PC-9 (cell line): Measurements from ENCODE around the gene GLRX. TPM values are rescaled to one million over a fixed set of nuclear protein-coding genes. Genes with fewer than 3 reads are reported as not detected.

ENCODE experiments used
- BruUV-seq: library from RNA; stranded (reverse); fragments of 400-500 nt; replicated peaks from 2 replicates; lab custom pipeline; 2021; lab: Mats Ljungman, UMichigan
- CTCF ChIA-PET: fragments of 300-600 bp; sonication (Branson Sonifier 250); formaldehyde crosslinking; loops from one replicate; lab custom pipeline; 2022; ENCODE audit warnings: antibody characterized with exemption; lab: Charles Lee
- POLR2A ChIA-PET: fragments of 300-600 bp; sonication (Branson Sonifier 250); formaldehyde crosslinking; loops from one replicate; lab custom pipeline; 2022; ENCODE audit warnings: antibody characterized with exemption; ENCODE audit not compliant: unreplicated experiment; lab: Charles Lee
- DNase-seq, 2 experiments: peaks; one replicate each; pipeline versions ENCODE4 v3.0.0 to v3.0.0-alpha.2; 2015 to 2022; ENCODE audit warnings: mixed read lengths in 1 of 2
- H2AFZ ChIP-seq: fragments of 200-600 bp; sonication (generic); 2 replicates; pipeline ENCODE4 v1.8.1; 2017; ENCODE audit warnings: antibody characterized with exemption
- H3F3A ChIP-seq: fragments of 200-600 bp; sonication (generic); 2 replicates; pipeline ENCODE4 v1.8.1; 2017; ENCODE audit warnings: antibody characterized with exemption, mild to moderate bottlenecking, low read depth; ENCODE audit not compliant: insufficient read depth
- H3K27ac ChIP-seq: fragments of 200-600 bp; sonication (generic); 2 replicates; pipeline ENCODE4 v1.6.1; 2016; ENCODE audit warnings: mixed run types
- H3K27me3 ChIP-seq: fragments of 200-600 bp; sonication (generic); 2 replicates; pipeline ENCODE4 v1.6.1; 2016; ENCODE audit warnings: low read depth, mixed run types; ENCODE audit not compliant: insufficient read depth
- H3K36me3 ChIP-seq: fragments of 200-600 bp; sonication (generic); 2 replicates; pipeline ENCODE4 v1.6.1; 2016; ENCODE audit warnings: low read depth, mixed run types
- H3K4me1 ChIP-seq: fragments of 200-600 bp; sonication (generic); replicated peaks from 2 replicates; pipeline ENCODE4 v1.6.1; 2016; ENCODE audit warnings: mixed run types; ENCODE audit not compliant: insufficient read depth
- H3K4me2 ChIP-seq: fragments of 200-600 bp; sonication (generic); 2 replicates; pipeline ENCODE4 v1.6.1; 2017; ENCODE audit warnings: mixed run types
- H3K4me3 ChIP-seq: fragments of 200-600 bp; sonication (generic); 2 replicates; pipeline ENCODE4 v1.6.1; 2016; ENCODE audit warnings: mixed run types
- H3K79me2 ChIP-seq: fragments of 200-600 bp; sonication (generic); 2 replicates; pipeline ENCODE4 v1.6.1; 2017; ENCODE audit warnings: low read depth, mixed run types
- H3K9me2 ChIP-seq: fragments of 200-600 bp; sonication (generic); 2 replicates; pipeline ENCODE4 v1.8.1; 2017; ENCODE audit warnings: mild to moderate bottlenecking; ENCODE audit not compliant: insufficient read depth
- H3K9me3 ChIP-seq: fragments of 200-600 bp; sonication (generic); 2 replicates; pipeline ENCODE4 v1.8.1; 2016; ENCODE audit warnings: low read depth; ENCODE audit not compliant: insufficient read depth
- H4K20me1 ChIP-seq: fragments of 200-600 bp; sonication (generic); 2 replicates; pipeline ENCODE4 v1.8.1; 2017; ENCODE audit not compliant: insufficient read depth
- EZH2 ChIP-seq: fragments of 200-600 bp; sonication (generic); IDR thresholded peaks from 2 replicates; pipeline ENCODE4 v1.8.0; 2017; ENCODE audit warnings: antibody characterized with exemption, low read depth
- intact Hi-C: fragments of 100-400 bp; cut with micrococcal nuclease; formaldehyde crosslinking; loops from one replicate; pipeline ENCODE4 v1.10.0; 2022; ENCODE audit not compliant: unreplicated experiment
- total RNA-seq: library from RNA; stranded (reverse); gene quantifications from 2 replicates; pipeline ENCODE4 v1.2.3, GENCODE V29; 2021
- TF ChIP-seq, protein P1 (sequence below): fragments of 200-600 bp; sonication (generic); conservative IDR thresholded peaks from 2 replicates; pipeline ENCODE4 v1.6.1; 2017; ENCODE audit warnings: mixed run types, antibody characterized with exemption, mild to moderate bottlenecking, moderate library complexity

Gene GLRX
- total RNA-seq, 1 experiment from 2014 or later, result 25.5 TPM

DNA sequence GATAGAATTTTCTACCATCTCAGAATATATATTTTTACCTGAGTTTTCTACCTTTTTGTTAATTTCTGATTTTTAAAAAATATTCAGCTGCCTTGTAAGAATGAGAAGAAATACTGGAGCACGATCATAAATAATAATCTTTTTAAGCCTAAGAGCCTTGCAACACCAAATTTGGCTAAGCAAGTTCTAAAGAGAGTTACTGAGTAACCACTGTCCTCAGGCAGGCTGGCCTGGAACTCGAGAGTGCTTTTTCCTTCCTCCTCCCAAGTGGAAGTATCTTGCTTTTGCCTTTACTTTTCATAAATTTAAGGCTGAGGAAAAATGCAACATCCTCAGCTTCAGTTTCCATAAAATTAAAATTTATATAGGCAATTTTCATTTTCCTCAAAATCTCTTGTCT lies 21.0 kb downstream of the GLRX start:
- CTCF ChIA-PET, result no interaction called here
- H3K27ac ChIP-seq, result no peak overlapping the region
- H3K9me3 ChIP-seq, result no peaks in the 10 kb centered on the region; the same call in 1 of the 2 replicates
- POLR2A ChIA-PET, result no interaction called here
- H3K4me3 ChIP-seq, result no peak overlapping the region
- H3K27me3 ChIP-seq, result no peaks in the 10 kb centered on the region
- H3F3A ChIP-seq, result no peaks in the 10 kb centered on the region
- H2AFZ ChIP-seq, result no peak overlapping the region
- no peaks in the 10 kb centered on the region for H3K4me1 ChIP-seq
- no peaks in the 10 kb centered on the region for H3K36me3 ChIP-seq
- intact Hi-C loops, result no loop called here
- TF ChIP-seq, protein P1, sequence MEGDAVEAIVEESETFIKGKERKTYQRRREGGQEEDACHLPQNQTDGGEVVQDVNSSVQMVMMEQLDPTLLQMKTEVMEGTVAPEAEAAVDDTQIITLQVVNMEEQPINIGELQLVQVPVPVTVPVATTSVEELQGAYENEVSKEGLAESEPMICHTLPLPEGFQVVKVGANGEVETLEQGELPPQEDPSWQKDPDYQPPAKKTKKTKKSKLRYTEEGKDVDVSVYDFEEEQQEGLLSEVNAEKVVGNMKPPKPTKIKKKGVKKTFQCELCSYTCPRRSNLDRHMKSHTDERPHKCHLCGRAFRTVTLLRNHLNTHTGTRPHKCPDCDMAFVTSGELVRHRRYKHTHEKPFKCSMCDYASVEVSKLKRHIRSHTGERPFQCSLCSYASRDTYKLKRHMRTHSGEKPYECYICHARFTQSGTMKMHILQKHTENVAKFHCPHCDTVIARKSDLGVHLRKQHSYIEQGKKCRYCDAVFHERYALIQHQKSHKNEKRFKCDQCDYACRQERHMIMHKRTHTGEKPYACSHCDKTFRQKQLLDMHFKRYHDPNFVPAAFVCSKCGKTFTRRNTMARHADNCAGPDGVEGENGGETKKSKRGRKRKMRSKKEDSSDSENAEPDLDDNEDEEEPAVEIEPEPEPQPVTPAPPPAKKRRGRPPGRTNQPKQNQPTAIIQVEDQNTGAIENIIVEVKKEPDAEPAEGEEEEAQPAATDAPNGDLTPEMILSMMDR, result no peak
- no peak for TF ChIP-seq EZH2
- no peaks in the 10 kb centered on the region for H3K79me2 ChIP-seq
- no peaks in the 10 kb centered on the region for H3K9me2 ChIP-seq
- H3K4me2 ChIP-seq, result no peak overlapping the region
- no peaks in the 10 kb centered on the region for H4K20me1 ChIP-seq
- no TSS peak for BruUV-seq
- no peak for DNase-seq

DNA sequence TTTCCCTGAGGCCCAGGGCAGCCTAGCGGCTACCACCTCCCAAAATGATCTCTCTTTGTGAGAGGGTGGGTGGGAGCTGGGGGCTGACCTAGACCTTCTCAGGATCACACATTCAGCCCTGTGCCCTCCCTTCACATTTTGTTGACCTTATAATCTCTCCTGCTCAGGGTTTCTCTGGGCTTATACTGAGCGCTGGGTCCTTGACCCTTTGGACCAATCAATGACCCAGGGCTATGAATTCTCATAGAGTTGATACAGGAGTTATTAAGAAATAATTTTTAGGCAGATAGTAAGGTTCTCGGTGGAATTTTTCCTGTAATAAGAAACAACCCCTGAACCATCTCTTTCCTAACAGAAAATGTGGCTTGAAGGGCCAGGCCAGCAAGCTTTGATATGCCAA lies 22.0 kb downstream of the GLRX start:
- POLR2A ChIA-PET, result no interaction called here
- no peaks in the 10 kb centered on the region for H3K4me1 ChIP-seq
- intact Hi-C loops, result no loop called here
- CTCF ChIA-PET, result no interaction called here
- no peak for DNase-seq
- no peaks in the 10 kb centered on the region for H3K79me2 ChIP-seq
- no peak for TF ChIP-seq EZH2
- TF ChIP-seq, protein P1, result no peak
- H3K4me2 ChIP-seq, result no peak overlapping the region
- H3K27me3 ChIP-seq, result no peaks in the 10 kb centered on the region
- H2AFZ ChIP-seq, result no peak overlapping the region
- no peaks in the 10 kb centered on the region; the same call in 1 of the 2 replicates for H3K9me3 ChIP-seq
- no peaks in the 10 kb centered on the region for H4K20me1 ChIP-seq
- BruUV-seq, result no TSS peak
- H3K36me3 ChIP-seq, result 0 out of 2 replicates have a peak, but pooled peaks cover 5% of the 10 kb centered on the region
- no peak overlapping the region for H3K27ac ChIP-seq
- no peaks in the 10 kb centered on the region for H3K9me2 ChIP-seq
- no peak overlapping the region for H3K4me3 ChIP-seq
- no peaks in the 10 kb centered on the region for H3F3A ChIP-seq

DNA sequence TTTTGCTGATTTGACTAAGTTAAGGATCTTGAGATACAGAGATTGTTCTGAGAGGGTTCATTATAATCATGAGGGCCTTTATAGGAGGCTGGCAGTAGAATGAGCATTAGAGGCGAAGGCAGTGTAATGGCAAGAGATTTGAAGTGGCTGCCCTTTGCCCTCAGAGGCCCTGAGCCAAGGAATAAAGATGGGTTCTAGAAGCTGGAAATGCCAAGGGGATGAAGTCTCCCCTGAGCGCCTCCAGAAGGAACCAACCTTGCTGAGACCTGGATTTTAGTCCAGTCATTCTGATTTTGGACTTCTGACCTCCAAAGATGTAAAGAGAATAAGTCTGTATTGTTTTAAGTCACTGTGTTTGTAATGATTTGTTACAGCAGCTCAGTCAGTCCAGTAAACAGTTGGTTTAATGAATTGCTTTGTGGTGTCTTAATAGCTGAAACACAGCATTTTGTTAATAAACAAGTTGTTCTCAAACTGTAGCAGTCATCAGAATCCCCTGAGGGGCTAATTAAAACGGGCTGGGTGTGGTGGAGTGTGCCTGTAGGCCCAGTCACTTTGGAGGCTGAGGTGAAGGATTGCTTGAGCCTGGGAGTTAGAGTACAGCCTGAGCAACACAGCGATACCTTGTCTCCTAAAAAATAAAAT lies 23.2 kb downstream of the GLRX start:
- Histone ChIP-seq H3K4me1 (no peaks in the 10 kb centered on the region), H3K9me3 (no peaks in the 10 kb centered on the region; the same call in 1 of the 2 replicates), H3K27me3 (no peaks in the 10 kb centered on the region), H2AFZ (no peak overlapping the region), H3K4me3 (no peak overlapping the region), H3K79me2 (no peaks in the 10 kb centered on the region), H4K20me1 (no peaks in the 10 kb centered on the region), H3K27ac (no peak overlapping the region), H3F3A (no peaks in the 10 kb centered on the region), H3K36me3 (0 out of 2 replicates have a peak, but pooled peaks cover 5% of the 10 kb centered on the region), H3K9me2 (no peaks in the 10 kb centered on the region), H3K4me2 (no peak overlapping the region)
- intact Hi-C loops, result no loop called here
- BruUV-seq, result no TSS peak
- POLR2A ChIA-PET, result interaction anchor here (0.8 kb wide), 1 partner anchor 19 kb away, joined by 11 read pairs; no protein-coding TSS in a partner anchor
- no peak for TF ChIP-seq EZH2
- TF ChIP-seq, protein P1, result no peak
- CTCF ChIA-PET, result no interaction called here
- DNase-seq, result no peak
